Adipose tissue (tissue), 3 donors: Measurements from ENCODE around the gene DENND1C. TPM values are rescaled to one million over a fixed set of nuclear protein-coding genes. Genes with fewer than 3 reads are reported as not detected.
"Not testable (repeated sequence)": the region's sequence is repeated elsewhere in the genome, so short reads cannot be mapped to it uniquely, and the experiment has no call there.

Experiments used
- H3K27ac ChIP-seq: one replicate; pipeline ENCODE4 v1.5.1; 2013; ENCODE audit warnings: low read depth, low read length
- WGBS, 3 donors: extraction: QIAGEN DNeasy Blood & Tissue Kit; methylation state at CpG; one replicate each; pipeline ENCODE4 v1.1.7; 2013; 5-methylcytosine and 5-hydroxymethylcytosine counted together
- polyA plus RNA-seq, 3 donors: library from polyadenylated mRNA; stranded (reverse); fragments of 200-250 nt; gene quantifications; one replicate each; pipeline ENCODE4 v1.2.3, GENCODE V29; 2013
- donor health status: healthy with polysubstance abuse.
- donor health status: Bipolar disorder and iron deficiency.
- donor health status: healthy.

DENND1C gene
- polyA plus RNA-seq, 3 donors: 1.5 to 2.7 (median 2.1) TPM

GRCh38 chr19:6514089-6514488, 32.5 kb upstream of the DENND1C start:
- WGBS, 3 donors: 73 to 77% (median 76%) methylated on average over 8 to 9 of the region's 9 CpGs
- no peak overlapping the region for H3K27ac ChIP-seq

- WGBS, 3 donors: 81 to 93% (median 82%) methylated on average over 7 of the region's 7 CpGs
- no peak overlapping the region for H3K27ac ChIP-seq
These were observed 29.0 kb upstream of the DENND1C start for GRCh38 chr19:6510618-6511017.

- H3K27ac ChIP-seq: no peak overlapping the region
- 39 to 72% (median 68%) methylated on average over 20 of the region's 20 CpGs for WGBS, 3 donors
These were observed 27.8 kb upstream of the DENND1C start for GRCh38 chr19:6509118-6509971.

GRCh38 chr19:6508028-6508771, 26.6 kb upstream of the DENND1C start:
- 83 to 91% (median 90%) methylated on average over 9 of the region's 9 CpGs for WGBS, 3 donors
- H3K27ac ChIP-seq: not testable (repeated sequence)

GRCh38 chr19:6503407-6504201, 22.0 kb upstream of the DENND1C start:
- WGBS, 3 donors: 69 to 76% (median 73%) methylated on average over 9 of the region's 9 CpGs
- H3K27ac ChIP-seq: no peak overlapping the region

- 1 to 2% (median 1%) methylated on average over 40 to 71 of the region's 71 CpGs for WGBS, 3 donors
- no peak within 1 kb of the TSS for H3K27ac ChIP-seq
These were observed 20.4 kb upstream of the DENND1C start, which contains the start of gene TUBB4A for GRCh38 chr19:6501740-6502648. Gene TUBB4A (minus strand): TSS chr19:6502309. CDS start chr19:6502212, 97 bp downstream.

GRCh38 chr19:6500837-6501739, 19.5 kb upstream of the DENND1C start:
- 55 to 67% (median 60%) methylated on average over 24 of the region's 24 CpGs for WGBS, 3 donors
- H3K27ac ChIP-seq: no peak overlapping the region

GRCh38 chr19:6499052-6499790, 17.6 kb upstream of the DENND1C start:
- H3K27ac ChIP-seq: no peak overlapping the region
- WGBS, 3 donors: 65 to 81% (median 65%) methylated on average over 16 to 17 of the region's 17 CpGs

- 66 to 78% (median 71%) methylated on average over 7 of the region's 7 CpGs for WGBS, 3 donors
- no peak overlapping the region for H3K27ac ChIP-seq
These were observed 16.9 kb upstream of the DENND1C start for GRCh38 chr19:6498294-6499036.

- WGBS, 3 donors: 95 to 96% (median 96%) methylated on average over 18 to 19 of the region's 19 CpGs
- H3K27ac ChIP-seq: no peak overlapping the region
These were observed 14.4 kb upstream of the DENND1C start for GRCh38 chr19:6495947-6496346.

GRCh38 chr19:6494438-6495036, 12.9 kb upstream of the DENND1C start:
- H3K27ac ChIP-seq: no peak overlapping the region
- 78 to 85% (median 79%) methylated on average over 8 of the region's 8 CpGs for WGBS, 3 donors

GRCh38 chr19:6491802-6492592, 10.4 kb upstream of the DENND1C start:
- no peak overlapping the region for H3K27ac ChIP-seq
- 84 to 85% (median 84%) methylated on average over 4 of the region's 4 CpGs for WGBS, 3 donors

GRCh38 chr19:6490134-6490533, 8.5 kb upstream of the DENND1C start:
- no peak overlapping the region for H3K27ac ChIP-seq
- WGBS, 3 donors: 61 to 67% (median 64%) methylated on average over 2 of the region's 2 CpGs

- WGBS, 3 donors: 37 to 57% (median 51%) methylated on average over 15 of the region's 15 CpGs
- H3K27ac ChIP-seq: no peak overlapping the region
These were observed 7.9 kb upstream of the DENND1C start for GRCh38 chr19:6489278-6490061.
